HG02623 (cell line): ENCODE results near the gene POLR2L.

Experiments used
- ATAC-seq: cut with Tn5 transposase; IDR thresholded peaks from one replicate; pipeline ENCODE4 v1.9.1; 2021; ENCODE audit warnings: moderate library complexity; ENCODE audit not compliant: unreplicated experiment

Gene POLR2L

GRCh38 chr11:839875-840617, 2.3 kb downstream of the POLR2L start:
- no peak for ATAC-seq

GRCh38 chr11:839280-839623, 3.1 kb downstream of the POLR2L start:
- ATAC-seq: no peak

GRCh38 chr11:838441-839279, 3.7 kb downstream of the POLR2L start:
- no peak for ATAC-seq

GRCh38 chr11:837990-838307, 4.4 kb downstream of the POLR2L start:
- ATAC-seq: no peak

- no peak for ATAC-seq
These were observed 4.9 kb downstream of the POLR2L start for GRCh38 chr11:837189-837989.

GRCh38 chr11:836700-837099, 5.6 kb downstream of the POLR2L start:
- ATAC-seq: no peak

- ATAC-seq: no peak
These were observed 6.1 kb downstream of the POLR2L start for GRCh38 chr11:836274-836673.

- no peak for ATAC-seq
These were observed 7.7 kb downstream of the POLR2L start for GRCh38 chr11:834371-835316.

- ATAC-seq: no peak
These were observed 8.4 kb downstream of the POLR2L start for GRCh38 chr11:833849-834311.

GRCh38 chr11:833114-833791, 9.1 kb downstream of the POLR2L start:
- ATAC-seq: no peak

- ATAC-seq: no peak
These were observed 9.7 kb downstream of the POLR2L start, which contains the start of gene CD151 for GRCh38 chr11:832529-833113. Gene CD151, plus strand, starts transcription at chr11:832952. Its CDS starts 3,118 bp downstream, at chr11:836070.

GRCh38 chr11:831961-832528, 10.3 kb downstream of the POLR2L start:
- ATAC-seq: no peak

GRCh38 chr11:831118-831864, 11.0 kb downstream of the POLR2L start:
- ATAC-seq: no peak

GRCh38 chr11:830295-831117, 11.8 kb downstream of the POLR2L start:
- no peak for ATAC-seq

- no peak for ATAC-seq
These were observed 12.5 kb downstream of the POLR2L start for GRCh38 chr11:829847-830294.

- no peak for ATAC-seq
These were observed 13.0 kb downstream of the POLR2L start for GRCh38 chr11:829176-829846.
